ENCODE measurements around the gene FRA10AC1. TPM values are rescaled to one million over a fixed set of nuclear protein-coding genes. Genes with fewer than 3 reads are reported as not detected.

The FRA10AC1 gene
- total RNA-seq: 6.2 and 10.0 TPM in 2 replicates

DNA sequence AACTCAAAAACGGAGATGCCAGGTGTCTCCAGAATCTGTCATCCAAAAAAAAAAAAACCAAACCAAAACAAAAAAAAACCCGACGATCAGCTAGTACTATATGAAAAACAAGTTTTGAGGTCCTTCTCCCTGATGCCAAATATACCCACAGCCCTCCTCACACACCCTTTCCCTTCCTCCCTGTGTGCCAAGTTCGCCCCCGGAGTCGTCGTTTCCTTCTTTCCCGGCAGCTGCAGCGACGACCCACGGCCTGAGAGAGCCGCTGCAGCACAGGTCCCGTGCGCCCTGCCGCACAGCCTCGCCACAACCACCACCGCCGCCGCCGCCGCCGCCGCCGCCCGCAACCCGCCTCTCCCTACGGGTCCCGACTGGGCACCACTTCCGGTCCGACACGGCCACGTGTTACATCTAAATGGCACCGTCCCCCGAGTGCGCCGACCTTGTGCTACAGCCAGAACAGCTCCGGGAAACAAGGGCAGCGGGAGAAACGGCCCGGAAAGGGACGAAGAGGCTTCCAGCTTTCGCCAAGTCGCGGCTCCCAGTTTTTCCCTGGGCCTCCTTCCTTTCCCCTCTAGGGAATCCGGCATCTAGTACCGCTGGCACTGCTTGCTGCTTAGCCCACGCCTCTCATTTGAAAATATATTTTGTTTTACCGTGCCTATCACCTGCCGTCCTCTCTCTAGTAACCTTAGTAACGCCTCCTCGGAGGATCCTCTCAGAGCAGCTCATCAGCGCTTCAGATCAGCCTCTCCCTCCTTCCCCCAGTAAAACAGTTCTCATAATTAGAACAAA lies at the start of gene FRA10AC1:
TSS of gene FRA10AC1 (minus strand) at position 383 of the 792 bp plus-strand sequence. CDS start 2,486 bp downstream, outside the sequence.

Other genes with a start within 250 kb of the FRA10AC1 start
- 180 and 193 TPM in 2 replicates for gene MYOF, start 220.3 kb downstream of the FRA10AC1 start, total RNA-seq
- 30.5 and 43.0 TPM in 2 replicates for gene CEP55, start 206.0 kb downstream of the FRA10AC1 start, total RNA-seq
- gene FFAR4, start 135.9 kb downstream of the FRA10AC1 start, total RNA-seq: not detected in 2 replicates
- gene RBP4, start 101.4 kb downstream of the FRA10AC1 start, total RNA-seq: 0.73 and 2.2 TPM in 2 replicates
- not detected in 2 replicates for gene PDE6C, start 90.1 kb downstream of the FRA10AC1 start, total RNA-seq
- not detected in 2 replicates for gene LGI1, start 55.3 kb upstream of the FRA10AC1 start, total RNA-seq
- 2.6 and 4.7 TPM in 2 replicates for gene SLC35G1, start 191.4 kb upstream of the FRA10AC1 start, total RNA-seq

Data from subcutaneous preadipocyte (primary cell).